Measurements from ENCODE around the gene CLIP4.

GRCh38 chr2:29097569-29097968 lies 17.6 kb upstream of the CLIP4 start:
- TF ChIP-seq RFX5 (IDR thresholded peaks at IDR 0.05; ENCODE audit: low read depth, low read length) (no peak), CTCF (conservative IDR thresholded peaks at IDR 0.05; ENCODE audit: low read depth, low read length) (no peak), NFE2L2 (IDR thresholded peaks at IDR 0.05; ENCODE audit: low read depth, low read length) (no peak), FOS (IDR thresholded peaks at IDR 0.05; ENCODE audit: low read depth, low read length) (no peak), CHD1 (IDR thresholded peaks at IDR 0.05; ENCODE audit: low read depth, low read length) (no peak), ELK1 (IDR thresholded peaks at IDR 0.05; ENCODE audit: borderline replicate concordance, low read depth, low read length) (no peak), POLR2A (IDR thresholded peaks at IDR 0.05; ENCODE audit: low read depth, low read length) (no peak), RAD21 (IDR thresholded peaks at IDR 0.05; ENCODE audit: low read length) (no peak), CEBPB (IDR thresholded peaks at IDR 0.05; ENCODE audit: low read depth, low read length) (no peak), RCOR1 (IDR thresholded peaks at IDR 0.05; ENCODE audit: insufficient replicate concordance, low read length) (no peak), BHLHE40 (IDR thresholded peaks at IDR 0.05; ENCODE audit: low read depth, low read length) (no peak), SMC3 (IDR thresholded peaks at IDR 0.05; ENCODE audit: low read depth, low read length) (no peak)
